ENCODE data around the gene PTPRCAP. TPM values are rescaled to one million over a fixed set of nuclear protein-coding genes. Genes with fewer than 3 reads are reported as not detected.
"Not testable (repeated sequence)": the region's sequence is repeated elsewhere in the genome, so short reads cannot be mapped to it uniquely, and the experiment has no call there.

The PTPRCAP gene
- total RNA-seq, 1 experiment from 2014 or later, result 1.3 TPM

DNA sequence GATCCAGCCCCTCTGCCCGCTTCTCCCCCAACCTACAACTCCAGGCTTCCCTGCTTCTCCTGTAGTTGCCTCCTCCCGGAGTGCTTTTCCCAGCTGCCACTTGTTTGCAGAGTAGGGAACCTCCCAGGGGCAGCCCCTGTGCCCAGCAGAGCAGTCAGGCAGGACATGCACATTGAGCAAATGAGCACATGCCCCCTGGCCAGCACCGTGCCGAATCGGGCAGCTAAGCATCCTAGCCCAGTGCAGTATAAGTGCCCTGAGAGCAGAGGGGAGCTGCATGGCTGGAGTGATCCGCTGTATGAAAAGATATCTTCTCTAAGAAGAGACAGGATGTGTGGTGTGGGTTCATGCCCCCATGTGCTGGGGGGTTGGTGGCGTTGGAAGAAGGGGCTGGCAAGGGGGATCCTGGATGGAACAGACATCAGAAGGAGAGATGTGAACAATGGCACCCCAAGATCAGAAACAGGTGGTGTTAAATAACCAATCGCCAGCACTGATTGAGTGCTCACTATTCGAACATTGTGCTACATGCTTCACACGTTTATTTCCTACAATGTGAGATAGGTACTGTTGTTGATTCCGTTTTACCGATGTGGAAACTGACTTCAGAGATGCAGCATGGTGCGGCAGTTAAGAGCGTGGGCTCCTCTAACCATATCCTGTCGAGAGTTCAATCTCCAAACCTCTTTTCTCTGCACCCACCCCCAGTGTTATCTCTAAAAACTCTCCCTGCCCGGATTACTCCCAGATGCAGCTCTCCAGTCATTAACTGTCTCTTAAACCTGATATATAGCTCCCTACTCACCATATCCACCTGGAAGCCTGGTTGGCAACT is 46.6 kb upstream of the PTPRCAP start:
- Mint-ChIP-seq H3K4me1 (ENCODE audit: low read depth, unreplicated experiment) (peaks cover 26% of the 10 kb centered on the region), H3K4me3 (ENCODE audit: low read depth, unreplicated experiment) (peak overlapping the region; percentile 98), H3K9me3 (ENCODE audit: low read depth, unreplicated experiment) (no peaks in the 10 kb centered on the region), H3K27ac (ENCODE audit: unreplicated experiment) (no peak overlapping the region), H3K27me3 (ENCODE audit: unreplicated experiment) (no peaks in the 10 kb centered on the region), H3K36me3 (ENCODE audit: insufficient read depth, unreplicated experiment) (peaks cover 35% of the 10 kb centered on the region)
- no peak for DNase-seq
- CTCF ChIA-PET, result no interaction called here
- intact Hi-C loops (cut with micrococcal nuclease; ENCODE audit: unreplicated experiment), result no loop called here
- no TSS peak for BruUV-seq (replicated peaks)
- TF ChIP-seq, protein P1, sequence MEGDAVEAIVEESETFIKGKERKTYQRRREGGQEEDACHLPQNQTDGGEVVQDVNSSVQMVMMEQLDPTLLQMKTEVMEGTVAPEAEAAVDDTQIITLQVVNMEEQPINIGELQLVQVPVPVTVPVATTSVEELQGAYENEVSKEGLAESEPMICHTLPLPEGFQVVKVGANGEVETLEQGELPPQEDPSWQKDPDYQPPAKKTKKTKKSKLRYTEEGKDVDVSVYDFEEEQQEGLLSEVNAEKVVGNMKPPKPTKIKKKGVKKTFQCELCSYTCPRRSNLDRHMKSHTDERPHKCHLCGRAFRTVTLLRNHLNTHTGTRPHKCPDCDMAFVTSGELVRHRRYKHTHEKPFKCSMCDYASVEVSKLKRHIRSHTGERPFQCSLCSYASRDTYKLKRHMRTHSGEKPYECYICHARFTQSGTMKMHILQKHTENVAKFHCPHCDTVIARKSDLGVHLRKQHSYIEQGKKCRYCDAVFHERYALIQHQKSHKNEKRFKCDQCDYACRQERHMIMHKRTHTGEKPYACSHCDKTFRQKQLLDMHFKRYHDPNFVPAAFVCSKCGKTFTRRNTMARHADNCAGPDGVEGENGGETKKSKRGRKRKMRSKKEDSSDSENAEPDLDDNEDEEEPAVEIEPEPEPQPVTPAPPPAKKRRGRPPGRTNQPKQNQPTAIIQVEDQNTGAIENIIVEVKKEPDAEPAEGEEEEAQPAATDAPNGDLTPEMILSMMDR (IDR thresholded peaks at IDR 0.05; ENCODE audit: unreplicated experiment), result no peak

- TF ChIP-seq, protein P1 (IDR thresholded peaks at IDR 0.05; ENCODE audit: unreplicated experiment), result no peak
- Mint-ChIP-seq H3K27ac (ENCODE audit: unreplicated experiment) (peak within 1 kb of the TSS; percentile 97), H3K4me1 (ENCODE audit: low read depth, unreplicated experiment) (peaks cover 26% of the 10 kb centered on the region), H3K9me3 (ENCODE audit: low read depth, unreplicated experiment) (no peaks in the 10 kb centered on the region), H3K4me3 (ENCODE audit: low read depth, unreplicated experiment) (peak within 1 kb of the TSS; percentile 98), H3K27me3 (ENCODE audit: unreplicated experiment) (no peaks in the 10 kb centered on the region), H3K36me3 (ENCODE audit: insufficient read depth, unreplicated experiment) (peaks cover 34% of the 10 kb centered on the region)
- intact Hi-C loops (cut with micrococcal nuclease; ENCODE audit: unreplicated experiment), result no loop called here
- peak; percentile 97 for DNase-seq
- CTCF ChIA-PET, result interaction anchor here (0.6 to 1.0 kb wide), 7 partner anchors 12 to 1832 kb away, joined by 3 to 6 read pairs (median 3); partner anchors contain the start of genes GPR152, PITPNM1 and PPP1CA
- TSS peak; percentile 67 for BruUV-seq (replicated peaks)
Measured at GRCh38 chr11:67482827-67483798, 45.6 kb upstream of the PTPRCAP start, which contains the start of gene AIP. TSS of gene AIP (plus strand) at chr11:67483026. CDS start at chr11:67483159, 133 bp downstream.

GRCh38 chr11:67482275-67482826 is 44.9 kb upstream of the PTPRCAP start:
- Mint-ChIP-seq H3K27me3 (ENCODE audit: unreplicated experiment) (no peaks in the 10 kb centered on the region), H3K9me3 (ENCODE audit: low read depth, unreplicated experiment) (no peaks in the 10 kb centered on the region), H3K27ac (ENCODE audit: unreplicated experiment) (peak overlapping the region; percentile 97), H3K4me1 (ENCODE audit: low read depth, unreplicated experiment) (peaks cover 26% of the 10 kb centered on the region), H3K4me3 (ENCODE audit: low read depth, unreplicated experiment) (peak overlapping the region; percentile 98), H3K36me3 (ENCODE audit: insufficient read depth, unreplicated experiment) (peaks cover 28% of the 10 kb centered on the region)
- intact Hi-C loops (cut with micrococcal nuclease; ENCODE audit: unreplicated experiment), result no loop called here
- no peak for DNase-seq
- TF ChIP-seq, protein P1 (IDR thresholded peaks at IDR 0.05; ENCODE audit: unreplicated experiment), result no peak
- TSS peak; percentile 64 for BruUV-seq (replicated peaks)
- CTCF ChIA-PET, result interaction anchor here (0.6 to 1.0 kb wide), 8 partner anchors 13 to 1831 kb away, joined by 3 to 6 read pairs (median 3); partner anchors contain the start of genes GPR152, PITPNM1 and PPP1CA

GRCh38 chr11:67477344-67478050 is 40.0 kb upstream of the PTPRCAP start:
- H3K4me1 Mint-ChIP-seq (ENCODE audit: low read depth, unreplicated experiment); H3K4me3 Mint-ChIP-seq (ENCODE audit: low read depth, unreplicated experiment); intact Hi-C loops (cut with micrococcal nuclease; ENCODE audit: unreplicated experiment); H3K36me3 Mint-ChIP-seq (ENCODE audit: insufficient read depth, unreplicated experiment); H3K27ac Mint-ChIP-seq (ENCODE audit: unreplicated experiment); CTCF ChIA-PET; H3K27me3 Mint-ChIP-seq (ENCODE audit: unreplicated experiment); H3K9me3 Mint-ChIP-seq (ENCODE audit: low read depth, unreplicated experiment); DNase-seq; BruUV-seq (replicated peaks): not testable (repeated sequence)

DNA sequence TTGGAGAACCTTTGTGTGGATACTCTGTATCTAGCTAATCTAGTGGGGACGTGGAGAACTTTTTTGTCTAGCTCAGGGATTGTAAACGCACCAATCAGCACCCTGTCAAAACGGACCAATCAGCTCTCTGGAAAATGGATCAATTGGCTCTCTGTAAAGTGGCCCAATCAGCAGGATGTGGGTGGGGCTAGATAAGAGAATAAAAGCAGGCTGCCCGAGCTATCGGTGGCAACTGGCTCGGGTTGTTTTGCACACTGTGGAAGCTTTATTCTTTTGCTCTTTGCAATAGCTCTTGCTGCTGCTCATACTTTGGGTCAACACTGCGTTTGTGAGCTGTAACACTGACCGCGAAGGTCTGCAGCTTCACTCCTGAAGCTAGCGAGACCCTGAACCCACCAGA is 39.2 kb upstream of the PTPRCAP start:
- H3K9me3 Mint-ChIP-seq (ENCODE audit: low read depth, unreplicated experiment); H3K36me3 Mint-ChIP-seq (ENCODE audit: insufficient read depth, unreplicated experiment); H3K27ac Mint-ChIP-seq (ENCODE audit: unreplicated experiment); H3K27me3 Mint-ChIP-seq (ENCODE audit: unreplicated experiment); BruUV-seq (replicated peaks); H3K4me1 Mint-ChIP-seq (ENCODE audit: low read depth, unreplicated experiment); intact Hi-C loops (cut with micrococcal nuclease; ENCODE audit: unreplicated experiment); H3K4me3 Mint-ChIP-seq (ENCODE audit: low read depth, unreplicated experiment); DNase-seq: not testable (repeated sequence)
- CTCF ChIA-PET, result interaction anchor here (1.3 kb wide), 1 partner anchor 152 kb away, joined by 3 read pairs; no protein-coding TSS in a partner anchor

Measured in Calu3 (cell line).